Neuron (in vitro differentiated cells): ENCODE data around the gene XG.
"Not testable (repeated sequence)": the region's sequence is repeated elsewhere in the genome, so short reads cannot be mapped to it uniquely, and the experiment has no call there.

Experiments
- H2AFZ ChIP-seq: one replicate; pipeline ENCODE4 v1.6.1; 2013; ENCODE audit warnings: low read depth, mild to moderate bottlenecking, inconsistent platforms, low read length, moderate library complexity
- H3K27me3 ChIP-seq: one replicate; pipeline ENCODE4 v1.6.1; 2013; ENCODE audit warnings: low read length; ENCODE audit not compliant: insufficient read depth
- H3K36me3 ChIP-seq: one replicate; pipeline ENCODE4 v1.6.1; 2013; ENCODE audit warnings: low read length; ENCODE audit not compliant: insufficient read depth
- H3K4me1 ChIP-seq: one replicate; pipeline ENCODE4 v1.6.1; 2013; ENCODE audit warnings: low read length; ENCODE audit not compliant: insufficient read depth
- H3K4me3 ChIP-seq: 2 replicates; pipeline ENCODE4 v1.5.1; 2013; ENCODE audit warnings: mild to moderate bottlenecking, low read length, moderate library complexity
- H3K9me3 ChIP-seq: one replicate; pipeline ENCODE4 v1.6.1; 2013; ENCODE audit warnings: low read length

The XG gene

DNA sequence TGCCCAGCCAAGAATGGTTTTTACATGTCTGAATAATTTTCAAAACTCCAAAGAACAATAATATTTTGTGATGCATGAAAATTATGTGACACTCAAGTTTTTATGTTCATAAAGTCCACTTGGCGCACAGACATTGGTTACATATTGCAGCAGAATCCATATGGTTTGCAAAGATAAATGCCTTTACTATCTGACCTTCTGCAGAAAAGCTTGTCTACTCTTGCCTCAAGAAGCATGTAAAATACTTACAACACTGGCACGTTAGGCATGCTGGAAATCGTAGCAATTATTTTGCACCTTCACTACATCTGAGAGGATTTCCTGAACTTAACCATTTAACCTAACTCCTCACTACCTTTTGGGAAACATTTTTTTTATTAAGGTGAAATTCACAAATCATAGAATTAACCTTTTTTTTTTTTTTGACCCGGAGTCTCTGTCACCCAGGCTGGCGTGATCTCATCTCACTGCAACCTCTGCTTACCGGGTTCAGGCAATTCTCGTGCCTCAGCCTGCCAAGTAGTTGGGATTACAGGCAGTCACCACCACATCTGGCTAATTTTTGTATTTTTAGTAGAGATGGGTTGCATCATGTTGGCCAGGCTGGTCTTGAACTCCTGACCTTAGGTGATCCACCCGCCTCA, 3.5 kb upstream of the XG start:
- Histone ChIP-seq H2AFZ (no peak overlapping the region), H3K4me3 (no peak overlapping the region), H3K36me3 (peaks cover 1% of the 10 kb centered on the region), H3K27me3 (no peaks in the 10 kb centered on the region), H3K9me3 (no peaks in the 10 kb centered on the region), H3K4me1 (no peaks in the 10 kb centered on the region)

DNA sequence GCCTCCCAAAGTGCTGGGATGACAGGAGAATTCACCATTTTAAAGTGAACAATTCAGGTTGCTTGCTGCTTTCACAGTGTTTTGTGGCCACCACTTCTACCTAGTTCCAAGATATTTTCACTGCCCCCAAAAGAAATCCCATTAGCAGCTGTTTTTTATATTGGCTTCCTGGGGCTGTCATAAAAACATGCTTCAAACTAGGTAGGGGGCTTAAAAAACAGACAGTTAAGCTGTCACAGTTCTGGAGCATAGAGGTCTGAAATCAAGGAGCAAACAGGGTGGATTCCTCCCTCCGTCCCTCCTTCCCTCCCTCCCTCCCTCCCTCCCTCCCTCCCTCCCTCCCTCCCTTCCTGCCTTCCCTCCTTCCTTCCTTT, 3.0 kb upstream of the XG start:
- no peaks in the 10 kb centered on the region for H3K36me3 ChIP-seq
- H3K4me1 ChIP-seq = no peaks in the 10 kb centered on the region
- H3K4me3 ChIP-seq = no peak overlapping the region
- no peaks in the 10 kb centered on the region for H3K27me3 ChIP-seq
- no peaks in the 10 kb centered on the region for H3K9me3 ChIP-seq
- H2AFZ ChIP-seq = no peak overlapping the region

DNA sequence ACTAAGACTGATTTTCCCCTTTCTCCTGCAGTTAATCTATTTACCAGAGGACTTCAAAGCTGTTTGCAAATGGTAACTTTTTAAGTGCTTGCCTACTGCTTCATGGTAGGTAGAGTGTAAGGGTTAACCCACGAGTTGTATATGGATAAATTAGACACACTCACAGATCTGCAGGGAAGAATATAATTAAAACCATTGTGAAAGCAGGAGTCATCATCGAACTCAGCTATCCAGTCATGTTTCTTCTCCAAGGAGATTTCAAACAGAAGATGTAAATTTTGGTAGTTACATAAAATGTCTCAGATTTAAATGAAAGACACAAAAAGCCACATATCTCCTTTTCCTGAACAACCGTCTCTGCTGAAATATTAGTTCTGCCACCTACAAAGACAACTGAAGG, 549 bp upstream of the XG start:
- no peaks in the 10 kb centered on the region for H3K27me3 ChIP-seq
- H2AFZ ChIP-seq = no peak overlapping the region
- no peak overlapping the region for H3K4me3 ChIP-seq
- H3K9me3 ChIP-seq = no peaks in the 10 kb centered on the region
- no peaks in the 10 kb centered on the region for H3K36me3 ChIP-seq
- no peaks in the 10 kb centered on the region for H3K4me1 ChIP-seq

- H3K9me3 ChIP-seq, H3K27me3 ChIP-seq, H2AFZ ChIP-seq, H3K4me1 ChIP-seq, H3K36me3 ChIP-seq, H3K4me3 ChIP-seq: not testable (repeated sequence)
Measured at GRCh38 chrX:2752441-2752840, 601 bp downstream of the XG start.

GRCh38 chrX:2755163-2755715, 3.4 kb downstream of the XG start:
- not testable (repeated sequence) for H3K36me3 ChIP-seq, H3K9me3 ChIP-seq, H3K4me1 ChIP-seq, H3K27me3 ChIP-seq, H2AFZ ChIP-seq, H3K4me3 ChIP-seq

- no peaks in the 10 kb centered on the region for H3K36me3 ChIP-seq
- peaks cover 2% of the 10 kb centered on the region for H3K9me3 ChIP-seq
- H3K27me3 ChIP-seq = no peaks in the 10 kb centered on the region
- H3K4me1 ChIP-seq = no peaks in the 10 kb centered on the region
- no peak overlapping the region for H3K4me3 ChIP-seq
- no peak overlapping the region for H2AFZ ChIP-seq
Measured at GRCh38 chrX:2756548-2756947, 4.7 kb downstream of the XG start.

- no peaks in the 10 kb centered on the region for H3K27me3 ChIP-seq
- H3K4me3 ChIP-seq = no peak overlapping the region
- H3K36me3 ChIP-seq = no peaks in the 10 kb centered on the region
- peaks cover 2% of the 10 kb centered on the region for H3K9me3 ChIP-seq
- no peak overlapping the region for H2AFZ ChIP-seq
- no peaks in the 10 kb centered on the region for H3K4me1 ChIP-seq
Measured at GRCh38 chrX:2761246-2761645, 9.4 kb downstream of the XG start.

DNA sequence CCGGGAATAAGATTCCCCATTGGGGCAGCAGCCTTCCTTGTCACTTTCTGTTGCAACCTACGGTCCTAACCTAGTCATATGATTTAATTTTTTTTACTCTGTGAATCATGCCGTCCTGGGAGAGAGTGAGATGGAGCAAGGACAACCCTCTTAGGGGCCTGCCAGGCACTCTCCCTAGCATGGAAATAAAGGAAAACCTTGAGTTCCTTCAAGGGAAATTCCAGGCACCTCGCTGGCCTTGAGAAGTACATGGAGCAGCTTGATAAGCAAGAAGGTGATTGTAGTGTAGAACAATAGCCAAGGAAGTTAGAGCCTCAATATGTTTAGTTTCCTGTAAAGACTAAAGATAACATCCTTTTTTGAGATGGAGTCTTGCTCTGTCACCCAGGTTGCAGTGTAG, 10.8 kb downstream of the XG start:
- H3K4me1 ChIP-seq, H3K9me3 ChIP-seq, H2AFZ ChIP-seq, H3K4me3 ChIP-seq, H3K27me3 ChIP-seq, H3K36me3 ChIP-seq: not testable (repeated sequence)

GRCh38 chrX:2764766-2765548, 13.1 kb downstream of the XG start:
- not testable (repeated sequence) for H3K36me3 ChIP-seq, H3K4me1 ChIP-seq, H3K27me3 ChIP-seq, H3K9me3 ChIP-seq, H2AFZ ChIP-seq, H3K4me3 ChIP-seq

DNA sequence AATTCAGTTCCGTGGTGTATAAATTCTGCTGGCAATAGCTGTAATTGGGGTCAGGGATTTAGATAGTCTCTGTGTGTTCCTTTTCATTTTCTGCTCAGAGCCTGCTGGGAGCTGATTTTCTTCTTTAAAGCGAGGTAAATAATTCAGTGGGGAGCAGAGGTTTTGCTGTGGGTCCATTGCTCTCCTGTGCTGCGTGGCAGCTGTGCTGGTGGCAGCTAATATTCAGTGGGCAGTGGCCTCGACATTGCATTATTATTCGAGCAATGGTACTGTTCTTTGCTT, 13.7 kb downstream of the XG start:
- Histone ChIP-seq H3K36me3 (no peaks in the 10 kb centered on the region), H3K4me3 (no peak overlapping the region), H3K27me3 (no peaks in the 10 kb centered on the region), H3K9me3 (peaks cover 2% of the 10 kb centered on the region), H3K4me1 (no peaks in the 10 kb centered on the region), H2AFZ (no peak overlapping the region)

- Histone ChIP-seq H2AFZ (no peak overlapping the region), H3K36me3 (no peaks in the 10 kb centered on the region)
Measured at GRCh38 chrX:2766906-2767305, 15.1 kb downstream of the XG start.

DNA sequence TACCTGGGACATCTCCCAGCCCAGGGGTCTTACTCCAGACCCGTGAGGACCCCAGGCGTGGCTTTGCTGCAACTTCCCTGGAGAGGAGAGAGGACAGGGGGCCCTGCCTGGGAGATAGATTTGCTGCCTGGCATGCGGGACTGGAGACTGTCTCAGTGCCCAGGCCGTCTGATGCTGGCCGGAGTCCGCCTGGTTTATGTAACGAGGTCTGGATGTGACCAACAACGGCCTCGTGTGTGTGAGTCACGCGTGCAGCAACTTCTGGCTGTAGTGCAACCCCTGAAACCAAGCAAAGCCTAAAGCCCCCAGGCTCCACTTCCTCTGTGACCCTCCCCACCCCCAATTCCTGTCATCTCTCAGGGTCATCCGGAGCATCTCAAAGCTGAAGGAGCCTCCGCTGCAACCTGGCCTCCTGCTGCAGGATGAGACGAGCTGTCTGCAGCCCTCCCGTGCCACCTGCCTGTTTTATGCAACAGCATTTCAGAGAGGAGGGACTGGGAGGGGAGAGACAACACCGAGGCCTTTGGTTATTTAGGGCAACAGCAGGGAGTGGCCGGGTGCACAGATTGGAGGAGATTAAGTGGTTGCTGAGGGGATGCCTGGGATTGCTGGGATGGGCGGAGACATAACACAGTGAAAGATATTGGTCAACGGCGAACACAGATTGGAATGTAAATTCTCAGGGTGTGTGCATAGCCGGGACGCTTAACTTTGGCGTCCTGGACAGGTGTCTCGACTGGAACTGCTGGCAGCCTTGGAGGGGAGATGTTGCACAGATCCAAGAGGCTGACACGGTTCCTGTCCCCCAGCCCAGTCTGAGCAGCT, 16.0 kb downstream of the XG start:
- Histone ChIP-seq H3K27me3 (no peaks in the 10 kb centered on the region), H3K36me3 (no peaks in the 10 kb centered on the region), H3K4me1 (no peaks in the 10 kb centered on the region), H3K9me3 (no peaks in the 10 kb centered on the region), H3K4me3 (no peak overlapping the region), H2AFZ (no peak overlapping the region)

More at GRCh38 chrX:2766906-2767305, 15.1 kb downstream of the XG start:
- no peaks in the 10 kb centered on the region for H3K4me1 ChIP-seq
- H3K27me3 ChIP-seq = no peaks in the 10 kb centered on the region
- no peaks in the 10 kb centered on the region for H3K9me3 ChIP-seq
- H3K4me3 ChIP-seq = no peak overlapping the region

GRCh38 chrX:2769615-2770014, 17.8 kb downstream of the XG start:
- Histone ChIP-seq H3K4me3 (no peak overlapping the region), H3K9me3 (no peaks in the 10 kb centered on the region), H3K36me3 (no peaks in the 10 kb centered on the region), H2AFZ (no peak overlapping the region), H3K4me1 (no peaks in the 10 kb centered on the region), H3K27me3 (no peaks in the 10 kb centered on the region)
